Suppressor macrophage treated with lipopolysaccharide for 4 hours (primary cell): ENCODE results near the gene PIK3CG.

Experiments
- DNase-seq: peaks from one replicate; pipeline ENCODE4 v3.0.0-alpha.2; 2020

The PIK3CG gene

GRCh38 chr7:106858618-106859532, 6.2 kb upstream of the PIK3CG start:
- no peak for DNase-seq

- DNase-seq: no peak
These were observed 2.6 kb upstream of the PIK3CG start for GRCh38 chr7:106862317-106863089.

- no peak for DNase-seq
These were observed 1.6 kb upstream of the PIK3CG start for GRCh38 chr7:106863274-106863997.

DNA sequence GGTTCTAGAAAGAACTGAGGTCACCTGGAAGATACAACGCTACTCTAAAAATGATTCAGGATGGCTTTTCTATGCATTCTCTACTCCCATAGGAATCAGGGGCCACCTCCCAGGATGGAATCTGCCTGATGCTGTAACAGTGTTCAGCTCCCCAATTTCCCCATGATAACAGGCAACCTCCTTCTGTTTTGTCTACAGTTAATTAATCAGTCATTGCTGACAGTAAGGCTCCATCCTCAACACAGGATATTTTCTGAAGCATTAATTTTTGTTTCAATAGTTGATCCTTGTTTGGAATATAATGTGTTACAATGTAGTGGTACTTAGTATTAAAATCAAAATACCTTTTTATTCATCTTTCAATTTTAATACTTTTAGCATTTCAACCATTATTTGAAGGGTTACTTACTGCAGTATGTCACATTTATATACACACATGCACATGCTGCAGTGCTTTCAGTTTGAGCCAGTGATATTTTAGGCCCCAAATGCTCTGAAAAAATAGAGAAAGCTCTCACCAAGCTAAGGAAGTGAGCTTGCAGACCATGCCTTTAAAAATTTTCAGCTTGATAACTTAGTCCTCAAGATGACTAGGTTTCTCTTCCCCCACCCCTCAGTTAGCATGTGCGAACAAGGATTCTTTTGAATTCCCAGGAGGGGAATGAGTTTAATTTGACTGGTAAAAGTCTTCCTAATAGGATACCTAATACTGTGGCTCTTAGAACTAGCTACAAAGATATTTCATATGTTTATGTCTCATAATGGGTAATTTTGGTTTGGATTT, 592 bp upstream of the PIK3CG start:
- no peak for DNase-seq

GRCh38 chr7:106866298-106867281, 1.5 kb downstream of the PIK3CG start:
- DNase-seq: peak; percentile 84

- no peak for DNase-seq
These were observed 2.7 kb downstream of the PIK3CG start for GRCh38 chr7:106867641-106868351.

- no peak for DNase-seq
These were observed 3.3 kb downstream of the PIK3CG start for GRCh38 chr7:106868364-106868763.

DNA sequence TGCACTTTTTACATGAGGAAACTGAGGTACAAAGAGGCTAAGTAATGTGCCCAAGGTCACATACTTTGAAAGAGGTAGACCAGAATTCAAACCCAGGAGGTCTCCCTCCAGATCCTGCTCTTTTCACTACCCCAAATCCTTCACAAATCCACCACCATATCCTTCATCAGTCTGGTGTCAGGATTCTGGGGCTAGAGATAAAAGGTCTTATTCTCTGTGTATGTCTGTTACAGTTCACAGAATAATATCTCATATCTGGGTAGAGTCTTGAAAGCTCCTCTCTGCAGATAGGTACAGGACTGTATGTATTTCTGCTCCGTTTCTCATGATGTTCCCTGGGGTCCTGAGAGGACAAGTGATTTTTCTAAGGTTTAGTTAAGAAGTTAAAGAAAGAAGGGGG, 4.9 kb downstream of the PIK3CG start:
- DNase-seq: no peak

DNA sequence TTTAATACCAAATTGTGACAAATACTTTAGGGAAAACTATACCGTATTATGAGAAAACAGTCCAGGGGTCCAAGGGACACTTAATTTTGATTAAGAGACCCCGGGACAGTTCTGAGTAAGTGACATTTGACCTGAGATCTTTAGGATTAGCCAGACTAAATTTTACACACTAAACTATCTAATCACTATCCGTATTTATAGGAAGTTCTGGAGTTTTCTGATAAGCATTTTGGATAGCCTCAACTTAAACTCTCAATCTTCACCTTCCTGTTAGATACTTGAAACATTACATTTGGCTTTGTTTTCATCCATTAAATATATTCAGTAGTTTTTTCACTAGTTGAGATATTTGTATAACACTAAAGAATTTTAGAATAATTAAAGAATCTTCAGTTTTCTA, 5.4 kb downstream of the PIK3CG start:
- DNase-seq: no peak

- DNase-seq: peak; percentile 91
These were observed 5.9 kb downstream of the PIK3CG start for GRCh38 chr7:106870983-106871410.

DNA sequence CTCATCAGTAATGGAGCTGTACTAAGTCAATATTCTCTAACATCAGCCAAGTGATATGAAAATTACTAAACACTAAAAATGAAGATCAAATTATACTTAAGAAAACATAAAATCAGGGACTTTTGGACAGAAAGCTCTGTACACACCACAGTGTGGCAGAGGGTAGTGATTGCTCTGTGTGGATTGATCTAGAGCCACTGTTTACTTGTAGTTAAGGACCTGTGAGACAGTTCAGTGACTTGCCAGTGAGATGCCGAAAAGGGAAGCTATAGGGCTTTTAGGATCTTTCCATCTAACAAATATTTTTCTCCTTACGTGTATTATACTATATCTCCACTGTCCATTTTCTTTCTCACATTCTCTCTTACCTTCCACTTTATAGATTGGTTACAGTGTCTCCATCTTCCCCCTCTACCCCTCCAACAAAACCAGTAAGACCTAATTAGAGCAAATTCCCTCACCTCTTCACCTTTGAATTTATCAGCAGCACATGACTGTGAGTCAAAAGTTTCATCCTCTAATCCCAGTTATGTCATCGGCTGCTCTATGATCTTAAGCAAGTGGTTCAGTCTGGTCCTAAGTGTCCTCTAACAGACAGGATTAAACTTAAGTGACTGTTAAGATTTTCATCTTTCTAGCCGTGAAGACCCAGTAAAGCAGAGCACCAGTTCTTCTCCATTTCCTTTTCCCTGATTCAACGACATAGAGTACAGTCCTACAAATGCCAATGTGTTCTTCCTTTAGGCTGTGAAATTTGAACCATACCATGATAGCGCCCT, 6.9 kb downstream of the PIK3CG start:
- peak; percentile 67 for DNase-seq

DNA sequence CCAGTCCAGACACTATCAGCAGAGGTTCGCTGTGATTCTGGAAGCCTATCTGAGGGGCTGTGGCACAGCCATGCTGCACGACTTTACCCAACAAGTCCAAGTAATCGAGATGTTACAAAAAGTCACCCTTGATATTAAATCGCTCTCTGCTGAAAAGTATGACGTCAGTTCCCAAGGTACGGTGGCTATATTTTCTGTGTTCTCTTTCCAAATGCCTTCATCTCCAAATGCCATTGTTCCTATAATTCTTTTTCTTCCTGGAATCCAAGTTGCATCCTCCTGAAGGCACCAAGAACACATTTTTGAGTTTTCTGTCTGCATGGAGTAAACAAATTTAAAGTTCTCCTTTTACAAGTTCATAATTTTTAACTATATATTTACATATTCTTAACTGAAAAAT, 7.7 kb downstream of the PIK3CG start:
- DNase-seq: no peak

- no peak for DNase-seq
These were observed 9.0 kb downstream of the PIK3CG start for GRCh38 chr7:106874076-106874475.

DNA sequence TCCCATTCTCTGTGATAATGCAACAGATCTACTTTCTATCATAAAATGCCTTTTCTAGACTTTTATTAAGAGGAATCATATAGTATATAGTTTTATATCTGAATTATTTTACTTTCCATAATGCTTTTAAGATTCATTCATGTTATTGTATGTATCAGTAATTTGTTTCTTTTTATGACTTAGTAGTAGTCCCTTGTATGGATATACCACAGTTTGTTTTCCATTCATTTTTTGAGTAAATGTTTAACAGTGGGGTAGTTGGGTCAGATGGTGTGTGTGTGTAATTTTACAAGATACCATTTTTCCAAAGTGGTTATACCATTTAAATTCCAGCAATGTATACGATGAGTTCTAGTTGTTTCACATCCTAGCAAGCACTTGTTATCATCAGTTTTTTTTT, 10.4 kb downstream of the PIK3CG start:
- no peak for DNase-seq

GRCh38 chr7:106878748-106879439, 13.8 kb downstream of the PIK3CG start:
- DNase-seq: no peak

GRCh38 chr7:106881984-106882383, 16.9 kb downstream of the PIK3CG start:
- DNase-seq: no peak

GRCh38 chr7:106883456-106884026, 18.5 kb downstream of the PIK3CG start:
- no peak for DNase-seq

GRCh38 chr7:106885652-106886051, 20.6 kb downstream of the PIK3CG start:
- no peak for DNase-seq

GRCh38 chr7:106887421-106887820, 22.3 kb downstream of the PIK3CG start:
- DNase-seq: peak; percentile 29
